Astrocyte of the spinal cord (primary cell): ENCODE results near the gene KYNU.

Experiments
- DNase-seq: peaks from one replicate; pipeline ENCODE4 v3.0.0; 2011; ENCODE audit warnings: low read depth, low spot score
- H3K4me3 ChIP-seq: 2 replicates; pipeline ENCODE4 v1.5.1; 2011; ENCODE audit warnings: low read depth, mild to moderate bottlenecking, low read length, moderate library complexity
- in situ Hi-C: cut with HindIII; loops from 2 replicates; pipeline ENCODE4 v1.10.0; 2017; ENCODE audit warnings: low sequenced_read_pairs
- TF ChIP-seq, protein P1 (sequence below): IDR thresholded peaks from 2 replicates; pipeline ENCODE4 v1.5.1; 2012; ENCODE audit warnings: low read depth, mild to moderate bottlenecking, low read length, inconsistent platforms

Gene KYNU

DNA sequence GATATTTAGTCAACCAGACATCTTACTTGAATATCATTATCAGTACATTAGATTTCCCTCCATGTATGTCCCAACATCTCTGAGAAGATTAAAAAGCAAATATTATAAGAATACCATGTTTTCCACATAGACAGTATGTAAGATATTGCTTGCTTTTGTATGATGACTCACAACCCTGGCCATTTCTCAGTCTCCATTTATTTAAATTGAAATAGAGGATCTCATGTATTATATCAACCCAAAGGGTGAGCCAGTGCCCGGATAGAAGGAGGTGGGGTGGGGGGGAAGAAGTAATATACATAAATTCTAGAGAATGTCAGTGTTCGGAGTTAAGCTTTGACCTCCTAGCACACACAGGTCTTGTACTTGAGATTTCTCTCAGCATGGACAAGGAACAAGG lies 109.6 kb downstream of the KYNU start:
- TF ChIP-seq, protein P1, sequence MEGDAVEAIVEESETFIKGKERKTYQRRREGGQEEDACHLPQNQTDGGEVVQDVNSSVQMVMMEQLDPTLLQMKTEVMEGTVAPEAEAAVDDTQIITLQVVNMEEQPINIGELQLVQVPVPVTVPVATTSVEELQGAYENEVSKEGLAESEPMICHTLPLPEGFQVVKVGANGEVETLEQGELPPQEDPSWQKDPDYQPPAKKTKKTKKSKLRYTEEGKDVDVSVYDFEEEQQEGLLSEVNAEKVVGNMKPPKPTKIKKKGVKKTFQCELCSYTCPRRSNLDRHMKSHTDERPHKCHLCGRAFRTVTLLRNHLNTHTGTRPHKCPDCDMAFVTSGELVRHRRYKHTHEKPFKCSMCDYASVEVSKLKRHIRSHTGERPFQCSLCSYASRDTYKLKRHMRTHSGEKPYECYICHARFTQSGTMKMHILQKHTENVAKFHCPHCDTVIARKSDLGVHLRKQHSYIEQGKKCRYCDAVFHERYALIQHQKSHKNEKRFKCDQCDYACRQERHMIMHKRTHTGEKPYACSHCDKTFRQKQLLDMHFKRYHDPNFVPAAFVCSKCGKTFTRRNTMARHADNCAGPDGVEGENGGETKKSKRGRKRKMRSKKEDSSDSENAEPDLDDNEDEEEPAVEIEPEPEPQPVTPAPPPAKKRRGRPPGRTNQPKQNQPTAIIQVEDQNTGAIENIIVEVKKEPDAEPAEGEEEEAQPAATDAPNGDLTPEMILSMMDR: no peak
- H3K4me3 ChIP-seq: no peak overlapping the region
- in situ Hi-C loops: no loop called here
- no peak for DNase-seq

DNA sequence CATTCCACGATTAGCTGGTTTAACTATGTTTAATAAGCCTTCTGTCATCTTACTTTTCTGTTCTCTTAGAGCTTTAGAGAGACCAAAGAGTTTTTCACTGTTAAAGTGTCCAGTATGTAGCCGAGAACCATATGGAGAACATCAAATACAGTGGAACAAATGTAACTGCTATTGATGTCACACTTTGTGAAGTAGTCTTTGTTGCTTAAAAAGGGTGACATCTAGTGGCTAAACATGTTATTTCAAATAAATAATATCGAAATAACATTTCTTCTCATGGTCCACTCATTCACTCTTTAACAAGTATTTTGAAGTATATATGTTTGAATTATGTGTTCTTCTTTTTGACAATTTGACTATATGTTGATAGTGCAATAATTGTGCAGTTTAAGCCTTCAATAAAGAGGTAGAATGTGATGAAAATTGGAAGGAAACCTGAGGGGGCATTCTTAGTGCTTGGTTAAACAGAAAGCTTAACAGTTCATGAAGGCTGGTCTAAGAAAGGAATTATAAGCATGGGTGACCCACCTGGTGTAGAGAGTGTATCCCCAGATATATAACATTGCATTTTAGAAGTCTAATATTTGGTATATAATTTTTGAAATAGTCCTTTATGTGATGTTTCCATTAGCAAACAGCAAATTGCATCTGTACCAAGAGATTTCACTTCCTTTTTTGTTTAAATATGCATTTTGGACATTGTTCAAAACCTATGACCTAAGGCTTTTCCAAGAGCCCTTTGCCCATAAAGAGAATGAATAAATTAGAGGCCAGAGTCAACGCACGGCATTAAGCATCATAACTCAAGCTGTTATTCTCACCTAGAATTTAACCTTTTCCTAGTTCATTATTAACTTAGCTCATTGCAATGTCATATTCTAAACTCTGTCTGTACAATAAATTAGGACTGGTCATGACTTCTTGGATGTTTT lies 112.1 kb downstream of the KYNU start:
- TF ChIP-seq, protein P1: peak; percentile 49
- no peak overlapping the region for H3K4me3 ChIP-seq
- peak; percentile 62 for DNase-seq
- in situ Hi-C loops: no loop called here

DNA sequence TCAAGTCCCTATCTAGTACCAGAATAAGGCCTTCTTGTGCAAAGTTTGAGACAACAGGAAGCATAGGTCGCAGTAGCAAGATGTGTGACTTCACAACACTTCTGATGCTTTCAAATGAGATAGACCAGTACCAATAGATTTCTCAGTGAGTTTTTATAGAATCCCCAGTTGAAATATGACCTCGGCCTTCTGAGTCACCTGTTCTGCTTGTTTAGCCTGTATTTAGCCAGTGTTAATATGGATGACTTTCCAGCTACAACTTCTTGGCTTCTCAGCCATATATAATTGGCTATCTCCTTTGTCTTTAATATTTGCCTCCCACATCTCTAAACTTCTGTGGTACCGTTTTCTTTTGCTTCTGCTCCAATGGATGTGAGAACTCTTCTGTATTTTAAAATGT lies 113.8 kb downstream of the KYNU start:
- in situ Hi-C loops: no loop called here
- TF ChIP-seq, protein P1: no peak
- no peak for DNase-seq
- no peak overlapping the region for H3K4me3 ChIP-seq

DNA sequence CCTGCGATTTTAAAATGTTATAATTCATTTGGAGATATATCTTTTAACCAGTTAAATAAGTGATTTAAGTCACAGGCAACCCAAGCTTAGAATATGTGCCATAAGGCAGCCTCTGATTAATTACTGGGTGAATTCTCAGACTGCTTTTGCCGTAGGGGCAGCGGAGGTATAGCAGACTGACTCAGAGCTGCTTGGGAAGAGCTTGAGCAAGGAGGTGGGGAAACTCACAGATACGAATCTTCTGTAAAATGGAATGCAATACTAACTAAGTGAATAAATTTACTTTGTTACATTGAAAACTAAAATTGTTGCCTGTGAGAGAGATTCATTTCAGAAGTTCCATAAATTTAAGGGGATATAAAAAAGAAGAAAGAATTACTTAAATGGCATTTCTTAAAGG lies 115.4 kb downstream of the KYNU start:
- no peak overlapping the region for H3K4me3 ChIP-seq
- TF ChIP-seq, protein P1: no peak
- no peak for DNase-seq
- in situ Hi-C loops: no loop called here

DNA sequence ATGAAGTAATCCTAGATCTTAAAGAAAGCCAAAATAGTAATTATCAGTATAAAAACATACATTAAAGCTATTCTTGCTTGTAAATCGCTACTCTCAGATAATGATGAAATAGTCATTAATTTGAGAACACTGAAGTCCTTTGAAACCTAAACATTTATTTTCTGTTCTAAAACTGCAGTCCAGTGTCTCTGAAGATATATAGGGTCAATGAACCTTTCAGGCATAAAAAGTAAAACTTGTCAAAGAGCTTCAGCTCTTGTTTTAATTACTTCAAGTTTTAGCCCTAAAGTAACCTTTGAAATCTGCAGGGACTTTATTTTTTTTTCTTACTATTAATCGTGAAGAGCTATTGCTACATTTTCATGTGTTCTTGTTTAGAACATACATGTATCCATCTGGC lies 116.3 kb downstream of the KYNU start:
- in situ Hi-C loops: no loop called here
- no peak for DNase-seq
- TF ChIP-seq, protein P1: no peak
- no peak overlapping the region for H3K4me3 ChIP-seq

DNA sequence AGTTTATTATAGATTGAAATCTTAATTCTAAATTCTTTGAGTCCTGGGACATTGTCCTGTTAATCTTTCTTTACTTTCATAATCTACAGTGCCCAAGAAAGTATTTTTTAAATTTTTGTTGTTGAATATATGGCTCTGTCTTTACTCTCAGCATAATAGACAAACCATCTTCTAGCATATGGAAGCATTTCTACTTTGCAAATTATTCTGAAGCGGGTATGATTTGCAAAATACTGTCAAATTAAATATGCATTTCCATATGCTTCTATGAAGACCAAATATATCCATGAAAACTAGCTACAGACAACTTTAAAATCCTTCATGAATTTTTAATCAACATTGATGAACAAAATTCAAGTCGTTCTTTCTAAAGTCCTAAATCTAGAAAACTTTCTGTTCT lies 117.2 kb downstream of the KYNU start:
- in situ Hi-C loops: no loop called here
- TF ChIP-seq, protein P1: no peak
- no peak overlapping the region for H3K4me3 ChIP-seq
- DNase-seq: no peak
